Activated T-cell treated with anti-CD3 and anti-CD28 coated beads, Interleukin-2, amount 50 U/mL, for 72 hours (primary cell): ENCODE data around the gene PDGFC. TPM values are rescaled to one million over a fixed set of nuclear protein-coding genes. Genes with fewer than 3 reads are reported as not detected.
A peak's percentile ranks its signal among the peaks of the same experiment; 100 is the strongest.

Experiments used
- ATAC-seq, 2 donors: fragments of 150-1000 bp; cut with Tn5 transposase; replicated peaks in 1 of 2; 2 replicates each; pipeline ENCODE4 v1.10.0; 2021; ENCODE audit warnings: moderate library complexity in 2 of 2, mild to moderate bottlenecking in 1 of 2
- DNase-seq, 2 donors: peaks; one replicate each; pipeline ENCODE4 v3.0.0; 2021 to 2022; ENCODE audit warnings: mixed read lengths in 1 of 2
- H3K27ac Mint-ChIP-seq: one replicate; pipeline ENCODE4 v1.8.0; 2022; ENCODE audit warnings: mild to moderate bottlenecking, moderate library complexity, mixed read lengths
- H3K27me3 Mint-ChIP-seq: one replicate; pipeline ENCODE4 v1.8.0; 2022; ENCODE audit warnings: low read depth, mixed read lengths
- H3K36me3 Mint-ChIP-seq, 2 donors: one replicate each; pipeline ENCODE4 v1.8.0; 2022; ENCODE audit warnings: mixed read lengths in 2 of 2, mild to moderate bottlenecking in 1 of 2; ENCODE audit not compliant: insufficient read depth in 2 of 2
- H3K4me1 Mint-ChIP-seq: one replicate; pipeline ENCODE4 v1.8.0; 2022; ENCODE audit warnings: low read depth, mixed read lengths
- H3K4me3 Mint-ChIP-seq, 2 donors: one replicate each; pipeline ENCODE4 v1.8.0; 2022; ENCODE audit warnings: mild to moderate bottlenecking in 2 of 2, mixed read lengths in 2 of 2, moderate library complexity in 2 of 2
- H3K9me3 Mint-ChIP-seq, 2 donors: one replicate each; pipeline ENCODE4 v1.8.0; 2022; ENCODE audit warnings: mixed read lengths in 2 of 2
- total RNA-seq, 2 donors: library from RNA; stranded (reverse); gene quantifications; one replicate each; pipeline ENCODE4 v1.2.3, GENCODE V29; 2022

The PDGFC gene
- not detected for total RNA-seq

- Mint-ChIP-seq H3K27ac (no peak within 1 kb of the TSS), H3K4me1 (peaks cover 8% of the 10 kb centered on the region), H3K36me3 (peaks cover 5 to 6% of the 10 kb centered on the region in 2 donors), H3K4me3 (peak within 1 kb of the TSS; percentile 64 to 75), H3K9me3 (peaks cover 0 to 4% of the 10 kb centered on the region in 2 donors), H3K27me3 (peaks cover 50% of the 10 kb centered on the region)
- ATAC-seq (peak; percentile 36 to 65), DNase-seq (peak; percentile 6 to 16)
Measured at GRCh38 chr4:156971676-156972378, at the start of gene PDGFC. TSS of gene PDGFC (minus strand) at chr4:156971799. CDS start at chr4:156970903, 896 bp downstream.

GRCh38 chr4:157020882-157021281 is 49.3 kb upstream of the PDGFC start:
- Mint-ChIP-seq H3K4me1 (no peaks in the 10 kb centered on the region), H3K36me3 (no peaks in the 10 kb centered on the region), H3K27ac (no peak overlapping the region), H3K4me3 (no peak overlapping the region), H3K27me3 (no peaks in the 10 kb centered on the region), H3K9me3 (peaks cover 5% of the 10 kb centered on the region in 2 donors)
- no peak for DNase-seq
- no peak for ATAC-seq

GRCh38 chr4:157018920-157019490 is 47.4 kb upstream of the PDGFC start:
- no peaks in the 10 kb centered on the region for H3K27me3 Mint-ChIP-seq
- H3K4me3 Mint-ChIP-seq = no peak overlapping the region
- no peaks in the 10 kb centered on the region for H3K36me3 Mint-ChIP-seq
- DNase-seq (no peak), ATAC-seq (no peak)
- no peak overlapping the region for H3K27ac Mint-ChIP-seq
- peaks cover 5% of the 10 kb centered on the region in 2 donors for H3K9me3 Mint-ChIP-seq
- no peaks in the 10 kb centered on the region for H3K4me1 Mint-ChIP-seq

- no peak for DNase-seq
- Mint-ChIP-seq H3K9me3 (peaks cover 0 to 2% of the 10 kb centered on the region in 2 donors), H3K36me3 (no peaks in the 10 kb centered on the region), H3K4me3 (no peak overlapping the region), H3K4me1 (no peaks in the 10 kb centered on the region), H3K27me3 (no peaks in the 10 kb centered on the region), H3K27ac (no peak overlapping the region)
- ATAC-seq = no peak
Measured at GRCh38 chr4:157014621-157015591, 43.3 kb upstream of the PDGFC start.

- H3K36me3 Mint-ChIP-seq = no peaks in the 10 kb centered on the region
- no peak overlapping the region for H3K27ac Mint-ChIP-seq
- no peak overlapping the region for H3K4me3 Mint-ChIP-seq
- no peak for DNase-seq
- H3K9me3 Mint-ChIP-seq = peaks cover 0 to 3% of the 10 kb centered on the region in 2 donors
- no peak for ATAC-seq
- no peaks in the 10 kb centered on the region for H3K27me3 Mint-ChIP-seq
- no peaks in the 10 kb centered on the region for H3K4me1 Mint-ChIP-seq
Measured at GRCh38 chr4:157013656-157014055, 42.1 kb upstream of the PDGFC start.

- ATAC-seq (no peak), DNase-seq (no peak)
- H3K4me3 Mint-ChIP-seq = no peak overlapping the region
- H3K27ac Mint-ChIP-seq = no peak overlapping the region
- H3K4me1 Mint-ChIP-seq = no peaks in the 10 kb centered on the region
- no peaks in the 10 kb centered on the region for H3K27me3 Mint-ChIP-seq
- H3K36me3 Mint-ChIP-seq = no peaks in the 10 kb centered on the region
- peaks cover 0 to 3% of the 10 kb centered on the region in 2 donors for H3K9me3 Mint-ChIP-seq
Measured at GRCh38 chr4:157012781-157013180, 41.2 kb upstream of the PDGFC start.

GRCh38 chr4:157012296-157012695 is 40.7 kb upstream of the PDGFC start:
- Mint-ChIP-seq H3K4me1 (no peaks in the 10 kb centered on the region), H3K27ac (no peak overlapping the region), H3K9me3 (peaks cover 0 to 3% of the 10 kb centered on the region in 2 donors), H3K27me3 (no peaks in the 10 kb centered on the region), H3K4me3 (no peak overlapping the region), H3K36me3 (no peaks in the 10 kb centered on the region)
- no peak for ATAC-seq
- no peak for DNase-seq

- H3K4me1 Mint-ChIP-seq = no peaks in the 10 kb centered on the region
- H3K36me3 Mint-ChIP-seq = no peaks in the 10 kb centered on the region
- H3K9me3 Mint-ChIP-seq = peaks cover 0 to 3% of the 10 kb centered on the region in 2 donors
- no peak for DNase-seq
- ATAC-seq = no peak
- no peak overlapping the region for H3K27ac Mint-ChIP-seq
- no peak overlapping the region for H3K4me3 Mint-ChIP-seq
- no peaks in the 10 kb centered on the region for H3K27me3 Mint-ChIP-seq
Measured at GRCh38 chr4:157010630-157011029, 39.0 kb upstream of the PDGFC start.

- peaks cover 3 to 7% of the 10 kb centered on the region in 2 donors for H3K9me3 Mint-ChIP-seq
- no peaks in the 10 kb centered on the region for H3K27me3 Mint-ChIP-seq
- DNase-seq = no peak
- no peaks in the 10 kb centered on the region for H3K4me1 Mint-ChIP-seq
- no peak overlapping the region for H3K27ac Mint-ChIP-seq
- H3K4me3 Mint-ChIP-seq = no peak overlapping the region
- peaks cover 0 to 1% of the 10 kb centered on the region in 2 donors for H3K36me3 Mint-ChIP-seq
- ATAC-seq = no peak
Measured at GRCh38 chr4:157005831-157006230, 34.2 kb upstream of the PDGFC start.

GRCh38 chr4:157005193-157005592 is 33.6 kb upstream of the PDGFC start:
- ATAC-seq (no peak), DNase-seq (no peak)
- H3K27ac Mint-ChIP-seq = no peak overlapping the region
- no peaks in the 10 kb centered on the region for H3K4me1 Mint-ChIP-seq
- no peak overlapping the region for H3K4me3 Mint-ChIP-seq
- H3K36me3 Mint-ChIP-seq = peaks cover 0 to 1% of the 10 kb centered on the region in 2 donors
- H3K9me3 Mint-ChIP-seq = peaks cover 3 to 7% of the 10 kb centered on the region in 2 donors
- H3K27me3 Mint-ChIP-seq = no peaks in the 10 kb centered on the region

GRCh38 chr4:157004279-157005161 is 32.9 kb upstream of the PDGFC start:
- no peak overlapping the region for H3K4me3 Mint-ChIP-seq
- H3K4me1 Mint-ChIP-seq = no peaks in the 10 kb centered on the region
- no peak overlapping the region for H3K27ac Mint-ChIP-seq
- H3K9me3 Mint-ChIP-seq = peaks cover 3 to 7% of the 10 kb centered on the region in 2 donors
- no peak for DNase-seq
- peaks cover 0 to 1% of the 10 kb centered on the region in 2 donors for H3K36me3 Mint-ChIP-seq
- no peaks in the 10 kb centered on the region for H3K27me3 Mint-ChIP-seq
- no peak for ATAC-seq

- H3K9me3 Mint-ChIP-seq = peaks cover 0 to 12% of the 10 kb centered on the region in 2 donors
- peaks cover 0 to 1% of the 10 kb centered on the region in 2 donors for H3K36me3 Mint-ChIP-seq
- H3K4me1 Mint-ChIP-seq = no peaks in the 10 kb centered on the region
- DNase-seq (no peak), ATAC-seq (no peak)
- H3K27me3 Mint-ChIP-seq = no peaks in the 10 kb centered on the region
- no peak overlapping the region for H3K4me3 Mint-ChIP-seq
- H3K27ac Mint-ChIP-seq = no peak overlapping the region
Measured at GRCh38 chr4:156999175-156999517, 27.5 kb upstream of the PDGFC start.
